ENCODE results near the gene PDE3B. TPM values are rescaled to one million over a fixed set of nuclear protein-coding genes. Genes with fewer than 3 reads are reported as not detected.

PDE3B gene
- total and polyA plus RNA-seq, 2 of the 4 experiments (the other 2 are of a cell fraction), result 0.21 to 1.3 TPM

- Histone ChIP-seq H4K5ac (ENCODE audit: low read depth, low read length) (no peak overlapping the region), H2AK9ac (replicated peaks; ENCODE audit: low read depth, low read length, poor library complexity) (no peak overlapping the region), H4K91ac (ENCODE audit: insufficient read depth, low read depth, low read length) (no peak overlapping the region), H3K4ac (ENCODE audit: low read depth, low read length) (no peak overlapping the region), H2AFZ (replicated peaks; ENCODE audit: low read length, poor library complexity) (no peak overlapping the region), H3K18ac (ENCODE audit: low read depth, low read length) (no peak overlapping the region), H3K9me1 (ENCODE audit: insufficient read depth, low read length) (no peaks in the 10 kb centered on the region; the same call in 1 of the 2 replicates), H3K27me3 (ENCODE audit: control insufficient read depth, insufficient read depth, low read length) (no peaks in the 10 kb centered on the region), H2BK20ac (ENCODE audit: low read depth, low read length) (no peak overlapping the region), H3K36me3 (ENCODE audit: control insufficient read depth, insufficient read depth, low read length) (no peaks in the 10 kb centered on the region), H2BK15ac (ENCODE audit: low read depth, low read length) (no peak overlapping the region), H3K23ac (ENCODE audit: low read depth, low read length) (no peak overlapping the region), H2BK5ac (ENCODE audit: low read depth, low read length, poor library complexity, severe bottlenecking) (no peak overlapping the region), H3K4me3 (ENCODE audit: insufficient read depth, low read depth, low read length) (no peak overlapping the region), H4K20me1 (ENCODE audit: insufficient read depth, low read length) (no peaks in the 10 kb centered on the region), H3K9me3 (ENCODE audit: control insufficient read depth, insufficient read depth, low read length) (no peaks in the 10 kb centered on the region), H4K8ac (ENCODE audit: low read depth in 2 of 2, low read length in 2 of 2) (no peak overlapping the region), H3K79me1 (ENCODE audit: low read depth in 1 of 2, low read length in 2 of 2) (no peaks in the 10 kb centered on the region), H3K4me1 (ENCODE audit: control insufficient read depth, insufficient read depth, low read length) (peaks cover 3% of the 10 kb centered on the region), H3K4me2 (ENCODE audit: low read depth, low read length) (no peak overlapping the region), H3K14ac (replicated peaks; ENCODE audit: low read depth, low read length) (no peak overlapping the region), H2AK5ac (ENCODE audit: low read depth, low read length) (no peak overlapping the region), H2BK120ac (ENCODE audit: low read depth, low read length) (no peak overlapping the region), H3K27ac (ENCODE audit: insufficient read depth, low read length) (no peak overlapping the region), H3K56ac (ENCODE audit: extremely low read depth, insufficient read depth, low read length) (no peak overlapping the region), H3K9ac (ENCODE audit: low read depth, low read length) (no peak overlapping the region)
- DNase-seq (no peak), ATAC-seq (ENCODE audit: low read depth) (no peak)
- ChIA-PET POLR2A (ENCODE audit: unreplicated experiment) (no interaction called here), CTCF (no interaction called here)
- dilution Hi-C loops (cut with HindIII; ENCODE audit: low sequenced_read_pairs, unreplicated experiment), result no loop called here
- BruUV-seq (replicated peaks), result no TSS peak
- in situ Hi-C loops (cut with MboI; ENCODE audit: low sequenced_read_pairs), result no loop called here
- intact Hi-C loops (cut with micrococcal nuclease), result no loop called here
- no peak for TF ChIP-seq CEBPB (IDR thresholded peaks at IDR 0.05; ENCODE audit: low read depth, low read length)
- TF ChIP-seq RCOR1 (IDR thresholded peaks at IDR 0.05; ENCODE audit: insufficient replicate concordance, low read length), result no peak
- TF ChIP-seq RFX5 (IDR thresholded peaks at IDR 0.05; ENCODE audit: low read depth, low read length), result no peak
- no peak for TF ChIP-seq POLR2A (IDR thresholded peaks at IDR 0.05; ENCODE audit: low read depth, low read length)
- no peak for TF ChIP-seq CTCF (conservative IDR thresholded peaks at IDR 0.05; ENCODE audit: low read depth, low read length)
- TF ChIP-seq BHLHE40 (IDR thresholded peaks at IDR 0.05; ENCODE audit: low read depth, low read length), result no peak
- TF ChIP-seq SMC3 (IDR thresholded peaks at IDR 0.05; ENCODE audit: low read depth, low read length), result no peak
- no peak for TF ChIP-seq ELK1 (IDR thresholded peaks at IDR 0.05; ENCODE audit: borderline replicate concordance, low read depth, low read length)
- TF ChIP-seq MXI1 (IDR thresholded peaks at IDR 0.05; ENCODE audit: borderline replicate concordance, low read depth, low read length), result no peak
- no CpG with 5 or more reads among the region's 6 CpGs for whole genome bisulfite sequencing, 2 experiments (ENCODE audit: extremely low coverage in 2 of 2, insufficient read length in 1 of 2)
These were observed 25.2 kb downstream of the PDE3B start for GRCh38 chr11:14668731-14669301.

Measured in IMR-90 (cell line).